K562 treated with DMSO at 1 percent for 12 hours (cell line): ENCODE data around the gene LONP2. TPM values are rescaled to one million over a fixed set of nuclear protein-coding genes. Genes with fewer than 3 reads are reported as not detected.

Experiments
- total RNA-seq: library from RNA; unstranded; fragments of 300-600 nt; gene quantifications from 2 replicates; pipeline ENCODE4 v1.2.3, GENCODE V29; 2022; ENCODE audit not compliant: insufficient read depth

The LONP2 gene
- 8.4 and 21.4 TPM in 2 replicates for total RNA-seq

GRCh38 chr16:48244080-48244862 is at the start of gene LONP2:
Gene LONP2 (plus strand): TSS chr16:48244300. CDS start chr16:48244389, 89 bp downstream.

DNA sequence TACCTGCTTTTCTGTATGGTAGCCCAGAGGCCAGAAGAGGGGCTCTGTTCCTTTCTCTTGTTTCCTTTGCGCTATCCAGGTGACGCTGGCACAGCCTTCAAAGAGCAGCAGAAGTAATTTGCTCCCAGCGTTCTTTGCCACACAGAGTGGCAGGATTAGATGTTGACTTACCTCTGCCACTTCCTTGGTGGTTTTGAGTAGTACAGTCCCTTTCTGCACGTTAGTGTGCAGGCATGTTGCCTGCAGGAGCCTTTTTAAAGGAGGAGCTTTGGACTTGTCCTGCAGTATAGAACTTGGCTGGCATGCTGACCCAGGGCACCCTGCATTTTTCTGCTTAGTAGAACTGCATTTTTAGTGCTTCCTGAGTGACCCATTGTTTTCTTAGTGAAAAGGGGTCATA is 3.2 kb downstream of the LONP2 start, which contains the start of gene ABCC11:
Gene ABCC11 (minus strand): TSS at position 229 of the 400 bp plus-strand sequence. CDS start 15,618 bp downstream, outside the sequence.

DNA sequence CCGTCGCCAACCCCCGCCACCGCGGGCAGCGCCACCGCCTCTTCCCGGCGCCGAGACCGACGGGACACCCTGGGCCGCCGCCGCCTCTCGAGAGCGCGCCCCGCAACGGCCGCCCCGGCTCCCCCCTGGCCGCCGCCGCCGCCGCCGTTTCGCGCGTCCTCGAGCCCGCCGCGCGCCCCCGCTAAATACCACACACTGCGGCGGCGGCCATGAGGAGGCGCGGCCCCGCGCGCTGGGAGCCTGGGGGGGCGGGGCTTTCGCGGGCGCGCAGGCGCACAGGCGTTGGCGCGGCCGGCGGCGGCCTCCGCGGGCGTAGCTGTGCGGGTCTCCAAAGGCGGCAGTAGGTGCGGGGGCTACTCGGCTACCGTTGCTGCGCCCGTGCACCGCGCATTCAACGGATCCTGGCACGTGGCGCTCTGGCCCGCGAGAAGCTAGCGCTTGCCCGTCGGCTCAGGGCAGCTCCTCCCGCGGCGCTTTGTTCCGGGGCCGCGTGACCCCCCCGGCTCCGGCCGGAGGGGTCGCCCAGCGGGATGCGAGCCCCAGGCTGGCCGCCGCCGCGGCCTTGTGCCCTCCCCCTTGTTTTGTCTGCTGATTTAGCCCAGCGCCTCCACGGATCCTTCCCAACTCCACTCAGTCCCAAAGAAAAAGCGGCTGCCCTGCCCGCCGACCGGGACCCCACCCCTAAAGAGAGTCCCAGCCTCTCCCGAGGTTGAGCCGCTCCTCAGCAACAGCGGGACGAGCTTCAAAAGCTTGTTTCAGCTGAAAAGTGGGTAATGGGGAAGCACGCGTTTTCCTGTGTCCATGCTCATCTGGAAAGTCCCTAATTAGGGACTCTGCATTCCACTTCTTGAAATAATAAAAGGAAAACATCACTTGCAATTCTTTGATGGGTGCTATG is 141.4 kb downstream of the LONP2 start, which contains the start of gene SIAH1:
Gene SIAH1 (minus strand): TSS at position 161 of the 898 bp plus-strand sequence. CDS start 22,985 bp downstream, outside the sequence.

Other genes starting within 250 kb of the LONP2 start
- gene ABCC12, start 88.3 kb upstream of the LONP2 start, total RNA-seq = not detected in 2 replicates
- gene ABCC11, start 3.2 kb downstream of the LONP2 start, total RNA-seq = 0.63 TPM in 1 of 2 replicates, not detected in the other
- gene SIAH1, start 141.1 kb downstream of the LONP2 start, total RNA-seq = 12.2 and 18.9 TPM in 2 replicates